Subcutaneous abdominal adipose tissue (tissue), 5 donors: Measurements from ENCODE around the gene ALDH8A1.

Experiments used
- H3K27ac ChIP-seq: one replicate; pipeline ENCODE4 v1.7.0; 2013; ENCODE audit warnings: low read depth, mild to moderate bottlenecking, inconsistent platforms, low read length, moderate library complexity
- H3K27me3 ChIP-seq, 5 donors: one replicate each; pipeline ENCODE4 v1.7.0; 2013; ENCODE audit warnings: low read length in 5 of 5, inconsistent platforms in 1 of 5; ENCODE audit not compliant: control insufficient read depth in 5 of 5, insufficient read depth in 4 of 5
- H3K36me3 ChIP-seq, 5 donors: one replicate each; pipeline ENCODE4 v1.7.0; 2013; ENCODE audit warnings: low read length in 5 of 5; ENCODE audit not compliant: control insufficient read depth in 5 of 5, insufficient read depth in 5 of 5
- H3K4me1 ChIP-seq, 5 donors: one replicate each; pipeline ENCODE4 v1.7.0; 2013; ENCODE audit warnings: low read length in 5 of 5, mild to moderate bottlenecking in 3 of 5, moderate library complexity in 1 of 5; ENCODE audit not compliant: control insufficient read depth in 5 of 5, insufficient read depth in 5 of 5
- H3K4me3 ChIP-seq, 5 donors: one replicate each; pipeline ENCODE4 v1.7.0; 2013; ENCODE audit warnings: low read length in 5 of 5, low read depth in 1 of 5
- H3K9ac ChIP-seq, 5 donors: one replicate each; pipeline ENCODE4 v1.7.0; 2013; ENCODE audit warnings: low read length in 5 of 5, mild to moderate bottlenecking in 4 of 5, moderate library complexity in 3 of 5
- H3K9me3 ChIP-seq, 5 donors: one replicate each; pipeline ENCODE4 v1.7.0; 2013; ENCODE audit warnings: low read length in 5 of 5; ENCODE audit not compliant: control insufficient read depth in 5 of 5
- donor health status: healthy.
- donor health status: healthy.
- donor health status: healthy.
- donor health status: healthy.
- donor health status: healthy.

ALDH8A1 gene

DNA sequence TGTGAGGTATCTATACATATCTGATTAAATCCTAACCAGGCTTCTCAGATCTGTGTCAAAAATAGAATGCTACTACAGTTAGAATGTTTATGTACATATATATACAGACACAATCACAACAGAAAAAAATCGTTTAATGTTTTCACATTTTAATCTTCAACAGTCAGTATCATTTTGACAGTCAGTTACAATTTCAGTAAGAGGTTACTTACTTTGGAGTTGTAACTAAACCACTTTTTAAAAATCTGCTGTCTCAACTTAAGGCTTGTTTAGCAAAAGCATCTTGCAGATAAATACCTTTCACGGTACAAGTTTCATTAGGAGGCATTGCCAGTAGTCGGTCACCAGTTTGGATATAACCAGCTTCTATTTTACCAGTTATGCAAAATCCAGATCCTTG is 32.3 kb upstream of the ALDH8A1 start:
- peaks cover 29 to 58% (median 42%) of the 10 kb centered on the region in 5 donors for H3K36me3 ChIP-seq
- peaks cover 0 to 4% (median 0%) of the 10 kb centered on the region in 5 donors for H3K4me1 ChIP-seq
- no peaks in the 10 kb centered on the region for H3K27me3 ChIP-seq
- no peak overlapping the region for H3K4me3 ChIP-seq
- H3K9me3 ChIP-seq, result no peaks in the 10 kb centered on the region
- H3K9ac ChIP-seq, result no peak overlapping the region
- H3K27ac ChIP-seq, result no peak overlapping the region

DNA sequence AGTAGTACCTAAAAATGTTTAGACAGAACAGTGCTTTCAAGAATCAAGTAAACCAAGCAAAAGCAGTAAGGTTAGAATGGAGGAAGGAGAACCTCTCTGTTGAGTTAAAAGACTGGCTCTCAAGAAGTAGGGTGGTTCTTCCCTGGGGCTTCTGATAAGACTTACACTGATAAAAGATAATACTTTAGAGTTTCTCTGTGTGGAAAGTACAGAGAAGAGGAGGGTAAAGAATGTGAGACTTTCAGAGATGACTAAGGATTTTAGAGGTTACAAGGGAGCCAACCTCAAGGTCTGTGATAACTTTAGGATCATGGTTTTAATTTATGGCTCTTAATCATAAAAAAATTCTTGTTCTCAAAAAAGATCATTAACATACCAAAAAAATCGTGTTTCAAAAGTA is 30.9 kb upstream of the ALDH8A1 start:
- no peak overlapping the region for H3K27ac ChIP-seq
- H3K4me3 ChIP-seq, result no peak overlapping the region
- H3K4me1 ChIP-seq, result peaks cover 0 to 4% (median 0%) of the 10 kb centered on the region in 5 donors
- peaks cover 29 to 65% (median 42%) of the 10 kb centered on the region in 5 donors for H3K36me3 ChIP-seq
- H3K9me3 ChIP-seq, result no peaks in the 10 kb centered on the region
- no peaks in the 10 kb centered on the region for H3K27me3 ChIP-seq
- H3K9ac ChIP-seq, result no peak overlapping the region

DNA sequence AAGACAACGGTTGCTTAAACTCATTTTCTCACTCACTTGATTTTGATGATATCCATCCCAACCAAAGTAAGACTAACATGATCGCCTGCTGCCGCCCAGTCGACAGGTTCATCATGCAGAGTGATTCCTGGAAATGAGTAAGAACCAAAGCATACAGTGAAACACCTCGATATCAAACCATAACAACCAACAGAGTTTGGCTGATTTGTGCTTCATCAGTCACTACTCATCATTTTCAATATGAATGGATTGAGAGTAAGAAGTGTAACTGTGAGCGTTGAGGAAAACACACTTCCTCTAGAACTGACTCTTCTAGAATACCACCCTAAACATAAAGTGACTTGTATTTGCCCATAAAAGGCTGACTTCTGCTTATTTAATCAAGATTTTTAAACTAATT is 29.2 kb upstream of the ALDH8A1 start:
- no peaks in the 10 kb centered on the region for H3K9me3 ChIP-seq
- no peak overlapping the region for H3K9ac ChIP-seq
- H3K4me1 ChIP-seq, result no peaks in the 10 kb centered on the region
- no peak overlapping the region for H3K27ac ChIP-seq
- no peak overlapping the region for H3K4me3 ChIP-seq
- peaks cover 20 to 68% (median 38%) of the 10 kb centered on the region in 5 donors for H3K36me3 ChIP-seq
- no peaks in the 10 kb centered on the region for H3K27me3 ChIP-seq

DNA sequence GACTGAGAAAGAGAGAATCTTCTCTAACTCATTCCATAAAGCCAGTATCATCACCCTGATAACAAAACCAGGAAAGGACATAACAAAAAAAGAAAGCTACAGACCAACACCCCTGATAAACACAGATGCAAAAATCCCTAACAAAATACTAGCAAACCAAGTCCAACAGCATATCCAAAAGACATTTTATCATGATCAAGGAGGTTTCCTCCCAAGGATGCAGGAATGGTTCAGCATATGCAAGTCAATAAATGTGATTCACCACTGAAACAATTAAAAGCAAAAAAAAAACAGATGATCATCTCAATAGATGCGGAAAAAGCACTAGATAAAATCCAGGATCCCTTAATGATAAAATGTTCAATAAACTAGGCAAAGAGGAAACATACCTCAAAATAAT is 24.5 kb upstream of the ALDH8A1 start:
- Histone ChIP-seq H3K27me3 (no peaks in the 10 kb centered on the region), H3K9me3 (no peaks in the 10 kb centered on the region), H3K9ac (no peak overlapping the region), H3K27ac (no peak overlapping the region), H3K36me3 (peaks cover 16 to 58% (median 24%) of the 10 kb centered on the region in 5 donors), H3K4me3 (no peak overlapping the region), H3K4me1 (no peaks in the 10 kb centered on the region)

DNA sequence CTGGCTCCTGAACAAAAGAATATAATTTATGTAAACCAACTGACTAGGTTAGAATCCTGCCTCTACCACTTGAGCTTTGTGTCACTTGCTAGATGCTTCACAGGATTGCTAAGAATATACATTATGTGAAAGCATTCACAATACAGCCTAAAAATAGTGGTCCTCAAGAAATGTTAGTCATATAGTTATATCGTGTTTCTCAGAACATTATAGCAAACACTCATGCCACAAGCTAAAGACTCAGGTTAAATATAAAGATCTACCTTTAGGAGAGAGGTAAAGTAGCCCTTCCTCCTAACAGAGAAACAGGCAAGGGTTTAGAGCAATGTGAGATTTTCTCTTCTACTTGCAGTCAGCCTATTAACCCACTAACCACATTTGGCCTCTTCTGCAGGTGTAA is 17.8 kb upstream of the ALDH8A1 start:
- Histone ChIP-seq H3K9me3 (no peaks in the 10 kb centered on the region), H3K4me3 (no peak overlapping the region), H3K9ac (no peak overlapping the region), H3K27me3 (no peaks in the 10 kb centered on the region), H3K36me3 (peaks cover 23 to 52% (median 39%) of the 10 kb centered on the region in 5 donors), H3K4me1 (no peaks in the 10 kb centered on the region), H3K27ac (no peak overlapping the region)

DNA sequence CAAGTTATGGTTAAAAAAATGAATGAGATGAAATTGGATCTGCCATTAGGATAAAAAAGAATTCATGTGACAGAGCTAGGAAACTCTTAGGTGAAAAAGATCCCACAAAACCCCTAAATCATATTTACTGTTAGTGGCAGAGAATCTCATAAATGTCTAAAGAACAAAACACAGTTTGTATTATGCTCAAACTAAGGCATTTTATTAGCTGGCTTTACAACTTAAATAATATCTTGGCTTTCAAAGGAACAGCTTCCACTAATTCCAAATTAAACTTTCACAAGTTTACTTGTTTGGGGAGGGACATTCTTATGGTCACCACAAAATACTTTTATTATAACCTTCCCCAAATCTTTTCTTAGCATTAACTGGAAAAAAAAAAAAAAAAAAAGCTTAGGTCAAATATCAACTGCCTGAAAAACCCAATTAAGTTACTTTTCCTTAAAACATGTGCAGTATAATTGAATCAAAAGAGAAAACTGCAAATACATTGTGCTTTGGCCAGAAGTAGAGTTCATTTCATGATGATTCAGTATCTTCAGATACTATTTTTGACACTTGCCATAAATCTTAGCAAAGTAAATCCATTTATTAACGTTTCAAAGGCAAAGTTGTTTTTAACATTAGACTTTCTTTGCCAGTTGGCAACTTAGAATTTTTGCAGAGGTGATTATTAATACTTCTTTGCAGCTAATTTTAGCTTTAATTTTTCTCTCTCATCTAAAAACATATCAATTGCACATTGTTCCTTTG is 14.7 kb upstream of the ALDH8A1 start:
- no peaks in the 10 kb centered on the region for H3K4me1 ChIP-seq
- H3K9me3 ChIP-seq, result peaks cover 0 to under 1% (median 0%) of the 10 kb centered on the region in 5 donors
- no peak overlapping the region for H3K27ac ChIP-seq
- H3K27me3 ChIP-seq, result no peaks in the 10 kb centered on the region
- H3K9ac ChIP-seq, result no peak overlapping the region
- no peak overlapping the region for H3K4me3 ChIP-seq
- H3K36me3 ChIP-seq, result peaks cover 22 to 51% (median 47%) of the 10 kb centered on the region in 5 donors

DNA sequence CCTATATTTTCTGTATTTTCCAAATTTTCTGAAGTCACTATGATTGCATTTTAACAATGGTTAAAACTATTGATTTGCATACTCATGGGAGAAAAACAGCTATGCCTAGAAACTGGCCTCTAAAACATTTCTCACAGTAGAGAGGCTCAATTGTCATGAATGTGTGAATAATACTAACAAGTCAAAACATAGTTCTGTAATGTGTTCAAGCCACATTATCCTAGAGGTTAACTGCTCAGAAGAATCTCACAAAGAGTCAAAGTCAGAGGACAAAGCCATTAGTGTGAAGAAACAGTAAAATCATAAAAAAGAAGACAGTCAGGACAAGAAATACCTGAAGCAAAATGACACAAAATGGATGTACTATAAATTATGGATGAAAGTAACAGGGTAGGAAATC is 12.5 kb upstream of the ALDH8A1 start:
- H3K4me3 ChIP-seq, result no peak overlapping the region
- no peaks in the 10 kb centered on the region for H3K4me1 ChIP-seq
- peaks cover 0 to 7% (median 4%) of the 10 kb centered on the region in 5 donors for H3K9me3 ChIP-seq
- H3K9ac ChIP-seq, result no peak overlapping the region
- H3K27ac ChIP-seq, result no peak overlapping the region
- no peaks in the 10 kb centered on the region for H3K27me3 ChIP-seq
- peaks cover 22 to 52% (median 46%) of the 10 kb centered on the region in 5 donors for H3K36me3 ChIP-seq

DNA sequence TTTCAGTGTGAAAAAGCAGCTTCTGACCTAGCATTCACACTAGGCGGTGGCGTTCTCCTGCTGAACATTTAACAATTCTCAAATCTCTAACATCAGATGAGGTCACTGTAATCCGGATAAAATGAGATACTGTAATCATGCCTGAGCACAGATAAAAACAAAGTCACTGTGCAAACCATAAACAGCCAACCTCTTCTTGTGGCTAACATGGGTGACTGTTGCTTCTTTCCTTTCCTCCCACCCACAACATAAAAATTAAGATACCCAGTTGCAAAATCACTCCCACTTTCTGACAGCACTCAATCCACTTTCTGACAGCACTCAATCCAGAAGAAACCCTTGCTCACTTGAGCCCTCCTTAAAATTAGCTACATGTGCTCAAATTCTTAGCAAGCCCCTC is 11.5 kb upstream of the ALDH8A1 start:
- no peaks in the 10 kb centered on the region for H3K27me3 ChIP-seq
- peaks cover 0 to 7% (median 4%) of the 10 kb centered on the region in 5 donors for H3K9me3 ChIP-seq
- H3K9ac ChIP-seq, result no peak overlapping the region
- H3K27ac ChIP-seq, result no peak overlapping the region
- peaks cover 22 to 52% (median 41%) of the 10 kb centered on the region in 5 donors for H3K36me3 ChIP-seq
- no peaks in the 10 kb centered on the region for H3K4me1 ChIP-seq
- no peak overlapping the region for H3K4me3 ChIP-seq

DNA sequence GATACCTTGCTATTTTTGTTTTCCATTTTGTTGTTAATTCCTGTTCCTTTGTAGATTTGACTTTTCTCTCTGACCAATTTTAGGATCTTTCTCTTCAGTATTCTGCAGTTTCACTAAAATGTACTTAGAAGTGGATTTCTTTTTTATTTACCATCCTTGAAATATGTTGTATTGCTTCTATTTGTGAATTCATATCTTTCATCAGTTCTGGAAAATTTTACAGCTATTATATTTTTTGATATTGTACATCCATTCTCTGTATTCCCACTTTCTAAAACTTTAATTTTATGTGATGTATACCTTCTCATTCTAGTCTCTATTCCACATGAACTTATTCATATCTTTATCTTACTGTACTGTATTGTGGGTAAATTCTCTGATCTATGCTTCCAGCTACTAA is 9.7 kb upstream of the ALDH8A1 start:
- H3K9me3 ChIP-seq, result peaks cover 0 to 7% (median 4%) of the 10 kb centered on the region in 5 donors
- no peak overlapping the region for H3K27ac ChIP-seq
- no peaks in the 10 kb centered on the region for H3K27me3 ChIP-seq
- H3K36me3 ChIP-seq, result peaks cover 17 to 35% (median 27%) of the 10 kb centered on the region in 5 donors
- H3K4me1 ChIP-seq, result no peaks in the 10 kb centered on the region
- no peak overlapping the region for H3K4me3 ChIP-seq
- H3K9ac ChIP-seq, result no peak overlapping the region

DNA sequence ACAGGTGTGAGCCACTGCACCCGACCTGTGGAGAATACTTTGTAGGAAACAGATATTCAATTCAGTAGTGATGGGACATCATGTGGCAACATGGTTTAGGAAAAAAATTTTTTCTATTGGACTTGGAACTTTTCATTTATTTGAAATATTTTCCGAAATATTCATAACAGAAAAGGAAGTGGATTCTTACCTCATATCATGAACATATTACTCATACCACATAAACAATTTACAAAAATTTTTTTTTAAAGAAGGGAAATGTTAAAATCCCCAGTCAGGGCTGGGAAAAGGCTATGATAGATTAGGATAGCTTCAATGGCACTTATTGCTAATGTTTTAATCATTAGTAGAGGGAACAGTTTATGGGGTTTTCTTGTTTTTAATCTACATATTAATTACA is 6.8 kb upstream of the ALDH8A1 start:
- Histone ChIP-seq H3K36me3 (peaks cover 2 to 11% (median 4%) of the 10 kb centered on the region in 5 donors), H3K9me3 (peaks cover 0 to 7% (median 4%) of the 10 kb centered on the region in 5 donors), H3K4me1 (no peaks in the 10 kb centered on the region), H3K9ac (no peak overlapping the region), H3K27me3 (no peaks in the 10 kb centered on the region), H3K27ac (no peak overlapping the region), H3K4me3 (no peak overlapping the region)
